GM20000 (cell line): ENCODE data around the gene CTNND2.

Experiments
- DNase-seq: peaks from one replicate; pipeline ENCODE4 v3.0.0; 2012; ENCODE audit warnings: low spot score
- TF ChIP-seq, protein P1 (sequence below): IDR thresholded peaks from 2 replicates; pipeline ENCODE4 v1.5.1; 2012; ENCODE audit warnings: mild to moderate bottlenecking, control low read depth; ENCODE audit errors: extremely low read depth, missing control alignments

Gene CTNND2

DNA sequence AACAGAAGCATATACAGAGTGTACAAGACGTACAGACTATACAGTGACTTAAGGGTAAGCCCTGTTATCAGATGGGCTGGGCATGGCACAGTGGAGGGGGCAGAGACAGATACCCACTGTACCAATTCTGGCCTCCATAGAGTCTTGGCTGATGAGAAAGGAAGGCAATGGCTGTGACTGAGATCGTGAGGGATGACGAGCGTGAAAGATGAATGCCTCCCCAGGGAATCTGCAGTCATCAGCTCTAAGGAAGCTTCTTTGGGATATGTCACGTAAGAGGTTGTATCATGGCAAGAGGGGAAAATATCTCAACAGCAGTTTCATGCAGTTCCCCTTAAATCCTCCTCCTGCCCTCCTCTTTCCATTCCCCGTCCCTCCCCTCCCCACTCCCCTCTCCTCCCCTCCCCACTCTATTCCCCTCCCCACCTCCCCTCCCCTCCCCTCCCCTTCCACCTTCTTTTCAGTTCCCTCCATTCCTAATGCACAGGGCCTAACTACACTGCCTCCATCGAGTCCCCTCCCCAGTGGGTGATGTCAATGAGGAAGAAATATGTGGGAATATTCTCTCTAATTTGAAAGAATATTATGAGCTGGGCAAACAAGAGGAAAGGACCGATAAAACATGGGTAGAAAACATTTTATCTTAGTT, 916.8 kb downstream of the CTNND2 start:
- TF ChIP-seq, protein P1, sequence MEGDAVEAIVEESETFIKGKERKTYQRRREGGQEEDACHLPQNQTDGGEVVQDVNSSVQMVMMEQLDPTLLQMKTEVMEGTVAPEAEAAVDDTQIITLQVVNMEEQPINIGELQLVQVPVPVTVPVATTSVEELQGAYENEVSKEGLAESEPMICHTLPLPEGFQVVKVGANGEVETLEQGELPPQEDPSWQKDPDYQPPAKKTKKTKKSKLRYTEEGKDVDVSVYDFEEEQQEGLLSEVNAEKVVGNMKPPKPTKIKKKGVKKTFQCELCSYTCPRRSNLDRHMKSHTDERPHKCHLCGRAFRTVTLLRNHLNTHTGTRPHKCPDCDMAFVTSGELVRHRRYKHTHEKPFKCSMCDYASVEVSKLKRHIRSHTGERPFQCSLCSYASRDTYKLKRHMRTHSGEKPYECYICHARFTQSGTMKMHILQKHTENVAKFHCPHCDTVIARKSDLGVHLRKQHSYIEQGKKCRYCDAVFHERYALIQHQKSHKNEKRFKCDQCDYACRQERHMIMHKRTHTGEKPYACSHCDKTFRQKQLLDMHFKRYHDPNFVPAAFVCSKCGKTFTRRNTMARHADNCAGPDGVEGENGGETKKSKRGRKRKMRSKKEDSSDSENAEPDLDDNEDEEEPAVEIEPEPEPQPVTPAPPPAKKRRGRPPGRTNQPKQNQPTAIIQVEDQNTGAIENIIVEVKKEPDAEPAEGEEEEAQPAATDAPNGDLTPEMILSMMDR: no peak
- DNase-seq: no peak

DNA sequence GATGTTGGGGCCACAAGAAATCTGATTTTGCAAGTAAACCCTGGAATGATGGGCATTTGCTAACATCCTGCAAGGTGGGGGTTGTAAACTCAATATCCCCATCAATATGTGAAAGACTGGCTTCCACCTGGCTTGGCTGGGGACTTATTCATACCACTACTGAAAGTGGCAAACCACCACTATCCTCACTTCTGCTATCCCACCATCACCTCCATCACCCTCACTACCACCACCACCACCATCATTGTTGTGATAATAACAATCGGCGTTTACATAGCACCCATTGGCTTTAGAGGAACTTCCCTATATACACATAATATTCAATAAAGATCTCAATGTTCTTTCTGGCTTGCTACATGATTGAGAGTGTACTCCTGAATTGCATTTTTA, 918.5 kb downstream of the CTNND2 start:
- TF ChIP-seq, protein P1: no peak
- no peak for DNase-seq

DNA sequence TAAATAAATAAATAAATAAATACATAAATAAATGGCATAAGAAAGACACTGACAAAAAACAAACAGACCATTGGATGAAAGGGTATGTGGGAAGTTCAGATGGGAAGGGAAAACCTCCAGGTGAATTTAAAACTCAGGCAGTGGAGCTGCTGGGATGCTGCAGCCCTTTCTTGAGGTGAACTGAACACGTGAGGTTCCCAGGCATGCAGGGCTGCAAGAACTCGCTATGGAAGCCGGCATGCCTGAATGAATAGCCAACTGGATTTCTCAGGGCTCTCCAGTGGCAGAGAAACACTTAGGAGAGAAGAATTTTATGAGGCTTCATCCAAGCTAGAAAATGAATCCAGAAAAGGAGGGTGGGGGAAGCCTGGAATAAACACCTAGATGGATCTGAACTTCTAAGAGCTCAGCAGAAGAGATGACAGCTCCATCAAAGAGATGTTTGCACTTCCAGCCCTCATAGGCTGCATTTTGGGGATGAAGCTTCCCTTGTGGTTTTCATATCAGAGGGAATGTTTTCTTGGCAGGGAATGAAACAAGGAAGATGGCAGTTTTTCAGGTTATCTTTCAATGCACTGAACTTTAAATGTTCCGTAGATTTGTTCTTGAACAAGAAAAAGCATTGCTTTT, 919.0 kb downstream of the CTNND2 start:
- TF ChIP-seq, protein P1: no peak
- no peak for DNase-seq

DNA sequence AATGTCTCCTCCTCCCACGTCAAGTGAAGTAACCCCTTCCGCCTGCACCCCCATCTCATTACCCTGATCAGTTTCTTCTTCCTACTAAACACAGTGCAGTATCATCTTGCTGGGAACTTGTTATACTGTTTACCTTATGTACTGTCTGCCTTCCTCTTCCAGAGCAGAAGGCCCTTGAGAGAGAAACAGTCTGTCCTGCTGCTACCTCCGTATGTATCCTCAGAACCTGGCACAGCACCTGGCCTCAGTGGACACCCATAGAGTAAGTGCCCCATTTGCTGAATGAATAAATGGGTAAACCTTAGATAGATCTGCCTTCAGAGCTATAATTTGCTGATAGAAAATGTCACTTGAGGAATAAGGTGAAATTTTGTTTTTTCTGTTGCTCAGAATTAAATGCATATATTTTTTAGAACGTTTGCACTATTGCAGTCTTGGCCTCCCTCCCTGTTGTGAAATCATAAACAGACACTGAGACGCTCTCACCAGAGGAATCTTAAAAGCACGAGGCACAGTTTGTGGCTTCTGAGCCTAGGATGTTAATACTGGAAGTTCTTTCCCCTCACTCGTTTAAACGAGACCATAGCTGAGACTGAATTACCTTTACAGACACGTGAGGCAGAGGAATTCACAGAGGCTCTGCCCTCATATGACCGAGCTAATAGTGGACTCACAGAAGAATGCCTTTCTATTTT, 920.1 kb downstream of the CTNND2 start:
- TF ChIP-seq, protein P1: no peak
- DNase-seq: no peak

DNA sequence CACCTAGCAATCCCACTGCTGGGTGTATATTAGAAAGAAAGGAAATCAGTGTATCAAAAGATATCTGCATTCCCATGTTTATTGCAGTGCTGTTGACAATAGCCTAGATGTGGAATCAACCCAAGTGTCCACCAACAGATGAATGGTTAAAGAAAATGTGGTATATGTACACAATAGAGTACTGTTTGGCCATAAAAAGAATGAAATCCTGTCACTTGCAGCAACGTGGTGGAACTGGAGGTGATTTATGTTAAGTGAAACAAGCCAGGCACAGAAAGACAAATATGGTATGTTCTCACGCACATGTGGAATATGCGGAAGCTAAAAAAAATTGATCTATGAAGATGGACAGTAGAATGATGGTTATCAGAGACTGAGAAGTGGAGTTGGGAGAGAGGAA, 921.6 kb downstream of the CTNND2 start:
- DNase-seq: no peak

DNA sequence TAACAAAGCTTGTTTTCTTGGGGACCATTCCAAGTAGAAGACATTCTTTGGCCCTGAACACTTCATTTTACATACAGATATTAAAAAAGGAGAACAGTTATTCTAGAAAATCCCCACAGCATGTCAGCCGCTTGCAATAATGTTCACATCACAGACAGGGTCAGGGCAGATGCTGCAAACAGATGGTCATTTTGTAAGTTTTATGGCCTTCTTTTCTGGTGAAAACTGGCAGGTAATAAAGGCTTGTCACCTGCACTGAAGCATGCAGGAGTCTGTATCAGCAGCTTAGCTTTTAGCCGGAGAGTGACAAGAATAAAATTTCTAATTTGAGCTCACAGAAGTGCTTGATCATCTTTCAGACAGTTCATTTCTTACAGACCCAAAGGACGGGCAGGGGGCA, 922.3 kb downstream of the CTNND2 start:
- TF ChIP-seq, protein P1: no peak
- no peak for DNase-seq

More for the DNA sequence above, 921.6 kb downstream of the CTNND2 start:
- TF ChIP-seq, protein P1: no peak

DNA sequence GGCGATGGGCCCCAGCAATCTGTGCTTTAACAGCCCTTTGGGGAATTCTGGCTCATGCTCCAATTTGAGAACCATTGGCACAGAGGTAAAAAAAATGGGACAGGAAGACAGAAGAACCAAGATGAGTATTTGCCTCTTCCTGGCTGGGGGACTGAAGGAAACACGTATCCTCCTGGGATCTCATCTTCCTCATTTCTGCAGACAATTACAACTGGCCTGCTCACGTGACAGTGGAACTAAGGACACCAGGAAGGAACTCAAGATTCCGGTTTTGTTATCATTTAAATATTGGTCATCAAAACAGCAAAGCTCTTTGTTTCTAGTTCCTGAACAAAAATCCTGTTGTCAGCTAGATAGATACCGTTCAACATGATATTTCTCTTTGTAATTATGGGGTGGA, 927.2 kb downstream of the CTNND2 start:
- no peak for DNase-seq
- TF ChIP-seq, protein P1: no peak
